GM21529 (cell line): Measurements from ENCODE around the gene BCL2L15.

ENCODE experiments used
- ATAC-seq: cut with Tn5 transposase; IDR thresholded peaks from one replicate; pipeline ENCODE4 v1.9.1; 2021; ENCODE audit not compliant: unreplicated experiment

BCL2L15 gene

GRCh38 chr1:113834716-113835115 is 52.7 kb downstream of the BCL2L15 start:
- no peak for ATAC-seq
